Measurements from ENCODE around the gene TET1. TPM values are rescaled to one million over a fixed set of nuclear protein-coding genes. Genes with fewer than 3 reads are reported as not detected.
"Not testable (repeated sequence)": the region's sequence is repeated elsewhere in the genome, so short reads cannot be mapped to it uniquely, and the experiment has no call there.

TET1 gene
- polyA plus RNA-seq, 3 donors, result 0.01 to 0.08 (median 0.06) TPM

- H3K4me2 ChIP-seq (replicated peaks; ENCODE audit: extremely low read depth, low read length, poor library complexity, severe bottlenecking); H3K9me3 ChIP-seq (replicated peaks in 1 of 2; ENCODE audit: control insufficient read depth in 1 of 2, insufficient read depth in 1 of 2, low read length in 2 of 2); H3K4me3 Mint-ChIP-seq; H3K27me3 ChIP-seq (ENCODE audit: control insufficient read depth in 2 of 2, insufficient read depth in 2 of 2, low read length in 2 of 2); DNase-seq; H3K9me3 Mint-ChIP-seq; H3K4me3 ChIP-seq (replicated peaks in 1 of 3; ENCODE audit: low read depth in 2 of 3, low read length in 3 of 3); H3K36me3 ChIP-seq (replicated peaks in 1 of 2; ENCODE audit: control insufficient read depth in 1 of 2, insufficient read depth in 2 of 2, low read length in 2 of 2); H4K20me1 ChIP-seq (ENCODE audit: insufficient read depth, low read length); H2AFZ ChIP-seq (ENCODE audit: insufficient read depth, low read depth, low read length, poor library complexity, severe bottlenecking); H3K27me3 Mint-ChIP-seq (ENCODE audit: low read depth in 3 of 3); H3K27ac ChIP-seq (ENCODE audit: low read depth in 1 of 2, low read length in 2 of 2); H3K9ac ChIP-seq (ENCODE audit: insufficient read depth, low read length, poor library complexity, severe bottlenecking): not testable (repeated sequence)
- Mint-ChIP-seq H3K27ac (peak overlapping the region in 1 of 7 donors; percentile 46), H3K36me3 (peaks cover 14 to 23% of the 10 kb centered on the region in 2 donors), H3K4me1 (peaks cover 14% of the 10 kb centered on the region)
- whole genome bisulfite sequencing (ENCODE audit: insufficient coverage), result 100% methylated on average over 1 of the region's 5 CpGs
- H3K4me1 ChIP-seq (ENCODE audit: control insufficient read depth in 1 of 2, insufficient read depth in 2 of 2, low read length in 2 of 2), result peaks cover 14 to 18% of the 10 kb centered on the region in 2 donors
- peaks cover 11% of the 10 kb centered on the region for H3K79me2 ChIP-seq (ENCODE audit: insufficient read depth, low read length)
- intact Hi-C loops (cut with micrococcal nuclease), result loop anchor here in 1 of 2 donors (10.0 kb wide), 1 partner anchor 199 kb away; the partner anchor contains the start of gene CCAR1
These were observed 34.6 kb upstream of the TET1 start for GRCh38 chr10:68525490-68526038.

- peak overlapping the region; percentile 82 to 95 (median 91) for H3K27ac Mint-ChIP-seq
- 2% methylated on average over 10 of the region's 11 CpGs for WGBS (ENCODE audit: insufficient coverage)
- Histone ChIP-seq H2AFZ (ENCODE audit: insufficient read depth, low read depth, low read length, poor library complexity, severe bottlenecking) (peak overlapping the region; percentile 100), H3K79me2 (ENCODE audit: insufficient read depth, low read length) (peaks cover 11% of the 10 kb centered on the region), H3K36me3 (replicated peaks in 1 of 2; ENCODE audit: control insufficient read depth in 1 of 2, insufficient read depth in 2 of 2, low read length in 2 of 2) (peaks cover 6 to 8% of the 10 kb centered on the region in 2 donors), H3K27me3 (ENCODE audit: control insufficient read depth in 2 of 2, insufficient read depth in 2 of 2, low read length in 2 of 2) (no peaks in the 10 kb centered on the region), H3K4me2 (replicated peaks; ENCODE audit: extremely low read depth, low read length, poor library complexity, severe bottlenecking) (peak overlapping the region; percentile 97), H4K20me1 (ENCODE audit: insufficient read depth, low read length) (no peaks in the 10 kb centered on the region), H3K4me1 (ENCODE audit: control insufficient read depth in 1 of 2, insufficient read depth in 2 of 2, low read length in 2 of 2) (peaks cover 14 to 18% of the 10 kb centered on the region in 2 donors), H3K9ac (ENCODE audit: insufficient read depth, low read length, poor library complexity, severe bottlenecking) (peak overlapping the region; percentile 95), H3K27ac (ENCODE audit: low read depth in 1 of 2, low read length in 2 of 2) (peak overlapping the region; percentile 75 to 95), H3K4me3 (replicated peaks in 1 of 3; ENCODE audit: low read depth in 2 of 3, low read length in 3 of 3) (peak overlapping the region; percentile 85 to 99 (median 92)), H3K9me3 (replicated peaks in 1 of 2; ENCODE audit: control insufficient read depth in 1 of 2, insufficient read depth in 1 of 2, low read length in 2 of 2) (no peaks in the 10 kb centered on the region)
- intact Hi-C loops (cut with micrococcal nuclease), result loop anchor here in 1 of 2 donors (10.0 kb wide), 1 partner anchor 198 kb away; the partner anchor contains the start of gene CCAR1
- DNase-seq, result peak in 1 of 3 donors; percentile 9
- peaks cover 11 to 15% of the 10 kb centered on the region in 2 donors for H3K36me3 Mint-ChIP-seq
- peak overlapping the region; percentile 86 to 91 for H3K4me3 Mint-ChIP-seq
- TF ChIP-seq CTCF (IDR thresholded peaks at IDR 0.05), result no peak
- H3K4me1 Mint-ChIP-seq, result peaks cover 20% of the 10 kb centered on the region
- no peaks in the 10 kb centered on the region for H3K9me3 Mint-ChIP-seq
- H3K27me3 Mint-ChIP-seq (ENCODE audit: low read depth in 3 of 3), result peaks cover 0 to 2% (median 0%) of the 10 kb centered on the region in 3 donors
These were observed 33.4 kb upstream of the TET1 start for GRCh38 chr10:68526634-68527307.

Data from CD14-positive monocyte (primary cell).